Nephron (organoid): ENCODE results near the gene TNS1.
"Not testable (repeated sequence)": the region's sequence is repeated elsewhere in the genome, so short reads cannot be mapped to it uniquely, and the experiment has no call there.

Experiments
- H3K27ac Mint-ChIP-seq, 3 experiments: 2 replicates each; pipeline ENCODE4 v1.8.0; 2020; ENCODE audit warnings: mixed read lengths in 3 of 3, mild to moderate bottlenecking in 2 of 3, moderate library complexity in 1 of 3
- H3K27me3 Mint-ChIP-seq: 2 replicates; pipeline ENCODE4 v1.8.0; 2021; ENCODE audit warnings: low read depth, mild to moderate bottlenecking, moderate library complexity, mixed read lengths
- H3K36me3 Mint-ChIP-seq: 2 replicates; pipeline ENCODE4 v1.8.0; 2020; ENCODE audit warnings: low read depth, mixed read lengths
- H3K4me1 Mint-ChIP-seq: 2 replicates; pipeline ENCODE4 v1.8.0; 2020; ENCODE audit warnings: mixed read lengths
- H3K4me3 Mint-ChIP-seq, 3 experiments: 2 replicates each; pipeline ENCODE4 v1.8.0; 2020; ENCODE audit warnings: mild to moderate bottlenecking in 3 of 3, mixed read lengths in 3 of 3, moderate library complexity in 2 of 3
- H3K9me3 Mint-ChIP-seq: 2 replicates; pipeline ENCODE4 v1.8.0; 2020; ENCODE audit warnings: mixed read lengths
- TF ChIP-seq, protein P1 (sequence below), 3 experiments: fragments of 200-600 bp; sonication (generic); IDR thresholded peaks; one replicate each; pipeline ENCODE4 v1.5.0; 2021; ENCODE audit warnings: antibody characterized with exemption in 3 of 3; ENCODE audit not compliant: unreplicated experiment in 3 of 3

Gene TNS1

DNA sequence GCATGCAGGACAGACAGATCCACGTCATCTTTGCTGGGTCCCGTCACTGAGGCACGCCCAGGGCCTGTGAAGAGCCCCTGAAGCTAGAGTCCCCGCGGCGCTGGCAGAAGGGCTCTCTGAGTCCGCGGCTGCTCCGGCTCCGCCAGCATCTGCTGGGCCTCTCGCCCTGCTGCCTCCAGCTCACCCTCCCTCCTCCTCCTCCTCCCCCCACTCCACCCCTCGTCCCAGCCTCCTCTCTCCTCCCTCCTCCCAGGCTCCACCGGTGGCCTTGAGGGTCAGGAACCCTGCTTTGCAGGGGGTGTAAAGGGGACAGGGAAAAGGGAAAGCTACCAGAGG, at the start of gene TNS1:
TNS1 (minus strand) TSS at position 151 of the 336 bp plus-strand sequence; CDS start at position 28, 123 bp downstream.
- H3K4me3 Mint-ChIP-seq, result peak within 1 kb of the TSS; percentile 84 to 88 (median 86)
- H3K9me3 Mint-ChIP-seq, result no peaks in the 10 kb centered on the region
- peaks cover 27% of the 10 kb centered on the region for H3K27me3 Mint-ChIP-seq
- H3K4me1 Mint-ChIP-seq, result peaks cover 62% of the 10 kb centered on the region
- TF ChIP-seq, protein P1, sequence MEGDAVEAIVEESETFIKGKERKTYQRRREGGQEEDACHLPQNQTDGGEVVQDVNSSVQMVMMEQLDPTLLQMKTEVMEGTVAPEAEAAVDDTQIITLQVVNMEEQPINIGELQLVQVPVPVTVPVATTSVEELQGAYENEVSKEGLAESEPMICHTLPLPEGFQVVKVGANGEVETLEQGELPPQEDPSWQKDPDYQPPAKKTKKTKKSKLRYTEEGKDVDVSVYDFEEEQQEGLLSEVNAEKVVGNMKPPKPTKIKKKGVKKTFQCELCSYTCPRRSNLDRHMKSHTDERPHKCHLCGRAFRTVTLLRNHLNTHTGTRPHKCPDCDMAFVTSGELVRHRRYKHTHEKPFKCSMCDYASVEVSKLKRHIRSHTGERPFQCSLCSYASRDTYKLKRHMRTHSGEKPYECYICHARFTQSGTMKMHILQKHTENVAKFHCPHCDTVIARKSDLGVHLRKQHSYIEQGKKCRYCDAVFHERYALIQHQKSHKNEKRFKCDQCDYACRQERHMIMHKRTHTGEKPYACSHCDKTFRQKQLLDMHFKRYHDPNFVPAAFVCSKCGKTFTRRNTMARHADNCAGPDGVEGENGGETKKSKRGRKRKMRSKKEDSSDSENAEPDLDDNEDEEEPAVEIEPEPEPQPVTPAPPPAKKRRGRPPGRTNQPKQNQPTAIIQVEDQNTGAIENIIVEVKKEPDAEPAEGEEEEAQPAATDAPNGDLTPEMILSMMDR (IDR thresholded peaks at IDR 0.05; ENCODE audit: unreplicated experiment in 3 of 3), result no peak
- H3K27ac Mint-ChIP-seq, result peak within 1 kb of the TSS; percentile 98 to 99 (median 98)
- H3K36me3 Mint-ChIP-seq, result no peaks in the 10 kb centered on the region

DNA sequence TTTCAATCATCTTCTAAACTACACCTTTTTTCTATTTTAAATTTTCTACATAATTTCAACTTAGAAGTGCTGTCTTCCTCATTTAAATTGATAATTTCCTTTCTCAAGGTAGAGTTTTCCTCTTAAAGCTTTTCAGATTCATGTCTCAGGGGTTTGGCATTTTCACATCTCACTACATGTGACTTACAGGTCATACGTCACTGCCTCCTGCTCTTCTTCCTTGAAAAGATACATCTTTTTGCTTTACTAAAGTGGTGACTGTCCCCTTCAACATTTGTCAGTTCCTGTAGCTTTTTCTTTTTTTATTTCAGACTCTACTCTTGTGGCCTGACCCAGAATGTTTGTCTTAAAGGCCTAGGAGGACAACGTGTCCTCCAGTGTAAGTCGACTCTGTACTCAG, 49.1 kb upstream of the TNS1 start:
- Mint-ChIP-seq H3K4me3 (no peak overlapping the region), H3K4me1 (no peaks in the 10 kb centered on the region), H3K27me3 (peaks cover 3% of the 10 kb centered on the region), H3K27ac (no peak overlapping the region), H3K36me3 (no peaks in the 10 kb centered on the region), H3K9me3 (peaks cover 10% of the 10 kb centered on the region)
- TF ChIP-seq, protein P1 (IDR thresholded peaks at IDR 0.05; ENCODE audit: unreplicated experiment in 3 of 3), result no peak

DNA sequence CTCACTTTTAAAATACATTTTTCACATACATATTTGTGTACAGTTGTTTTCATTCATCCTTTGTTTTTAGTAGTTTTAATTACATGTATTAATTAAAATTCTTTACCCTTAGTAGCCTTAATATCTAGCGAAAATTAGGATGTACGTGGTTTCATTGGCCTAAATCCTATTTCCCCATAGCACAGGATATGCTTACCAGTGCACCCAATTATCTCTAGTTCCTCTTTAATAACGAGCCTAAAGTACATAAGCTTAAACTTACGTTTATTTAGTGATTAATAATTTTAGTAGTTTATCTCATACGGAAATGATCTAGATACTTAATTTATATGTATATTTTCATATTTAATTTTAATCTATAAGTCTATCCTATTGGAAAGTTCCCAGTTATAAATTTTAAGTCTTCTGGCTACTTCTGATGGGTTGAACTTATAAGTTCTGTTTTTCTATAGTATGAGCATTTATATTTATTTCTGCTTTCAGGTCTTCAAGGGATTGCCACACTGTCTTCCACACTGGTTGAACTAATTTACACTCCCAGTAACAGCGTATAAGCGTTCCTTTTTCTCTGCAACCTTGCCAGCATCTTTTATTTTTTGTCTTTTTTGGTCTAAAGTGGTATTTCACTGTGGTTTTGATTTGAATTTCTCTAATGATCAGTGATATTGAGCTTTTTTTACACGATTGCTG, 44.9 kb upstream of the TNS1 start:
- peaks cover 17% of the 10 kb centered on the region for H3K9me3 Mint-ChIP-seq
- no peak overlapping the region for H3K27ac Mint-ChIP-seq
- TF ChIP-seq, protein P1 (IDR thresholded peaks at IDR 0.05; ENCODE audit: unreplicated experiment in 3 of 3), result no peak
- H3K4me1 Mint-ChIP-seq, result no peaks in the 10 kb centered on the region
- H3K27me3 Mint-ChIP-seq, result peaks cover 4% of the 10 kb centered on the region
- H3K36me3 Mint-ChIP-seq, result no peaks in the 10 kb centered on the region
- H3K4me3 Mint-ChIP-seq, result no peak overlapping the region

DNA sequence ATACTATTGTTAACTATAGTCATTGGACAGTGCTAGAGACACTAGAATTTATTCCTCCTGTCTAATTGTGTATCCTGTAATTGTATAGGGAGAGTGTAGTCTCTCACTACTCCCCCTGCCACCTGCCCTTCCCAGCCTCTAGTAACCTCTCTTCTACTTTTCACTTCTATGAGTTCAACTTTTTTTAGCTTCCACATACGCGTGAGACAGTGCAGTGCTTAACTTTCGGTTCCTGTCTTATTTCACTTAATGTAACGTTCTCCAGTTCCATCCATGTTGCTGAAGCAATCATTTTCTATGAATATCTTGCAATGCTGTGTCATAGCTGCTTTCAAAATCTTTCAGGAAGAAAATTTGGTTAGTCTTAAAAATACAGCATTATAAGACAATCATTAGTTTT, 43.4 kb upstream of the TNS1 start:
- Mint-ChIP-seq H3K9me3 (peaks cover 21% of the 10 kb centered on the region), H3K36me3 (no peaks in the 10 kb centered on the region), H3K4me1 (no peaks in the 10 kb centered on the region), H3K4me3 (no peak overlapping the region), H3K27me3 (peaks cover 8% of the 10 kb centered on the region), H3K27ac (no peak overlapping the region)
- TF ChIP-seq, protein P1 (IDR thresholded peaks at IDR 0.05; ENCODE audit: unreplicated experiment in 3 of 3), result no peak

DNA sequence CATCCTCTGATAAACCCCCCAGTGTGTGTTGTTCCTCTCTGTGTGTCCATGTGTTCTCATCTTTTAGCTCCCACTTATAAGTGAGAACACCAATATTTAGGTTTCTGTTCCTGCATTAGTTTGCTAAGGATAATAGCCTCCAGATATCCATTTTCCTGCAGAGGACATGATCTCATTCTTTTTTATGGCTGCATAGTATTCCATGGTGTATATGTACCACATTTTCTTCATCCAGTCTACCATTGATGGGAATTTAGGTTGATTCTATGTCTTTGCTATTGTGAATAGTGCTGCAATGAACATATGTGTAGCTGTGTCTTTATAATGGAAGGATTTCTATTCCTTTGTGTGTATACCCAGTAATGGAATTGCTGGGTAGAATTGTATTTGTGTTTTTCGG, 41.8 kb upstream of the TNS1 start:
- H3K4me3 Mint-ChIP-seq, H3K36me3 Mint-ChIP-seq, H3K4me1 Mint-ChIP-seq, H3K27ac Mint-ChIP-seq: not testable (repeated sequence)
- Mint-ChIP-seq H3K9me3 (peaks cover 11% of the 10 kb centered on the region), H3K27me3 (peaks cover 18% of the 10 kb centered on the region)

DNA sequence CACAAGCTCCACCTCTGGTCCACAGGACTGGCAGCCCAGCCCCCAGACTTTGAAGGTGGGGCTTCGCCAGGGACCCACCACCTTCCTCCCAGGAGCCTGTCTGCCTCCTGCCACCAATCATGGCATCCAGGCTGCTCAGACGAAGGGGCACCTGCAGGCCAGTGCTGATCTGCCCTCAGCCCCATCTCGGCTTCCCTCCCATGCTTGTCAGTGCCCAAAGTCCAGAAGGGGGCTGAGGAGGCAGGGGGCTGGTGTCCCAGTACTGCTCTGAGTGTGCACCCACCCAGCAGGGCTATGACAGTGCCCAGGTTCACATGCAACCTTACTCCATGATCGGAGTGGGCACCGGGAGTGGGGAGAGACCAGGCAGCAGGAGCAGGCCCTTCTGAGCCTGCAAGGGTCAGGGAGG, 40.9 kb upstream of the TNS1 start:
- H3K27ac Mint-ChIP-seq, result no peak overlapping the region
- no peaks in the 10 kb centered on the region for H3K36me3 Mint-ChIP-seq
- H3K4me1 Mint-ChIP-seq, result no peaks in the 10 kb centered on the region
- TF ChIP-seq, protein P1 (IDR thresholded peaks at IDR 0.05; ENCODE audit: unreplicated experiment in 3 of 3), result no peak
- H3K4me3 Mint-ChIP-seq, result no peak overlapping the region
- H3K27me3 Mint-ChIP-seq, result peaks cover 27% of the 10 kb centered on the region
- H3K9me3 Mint-ChIP-seq, result peaks cover 11% of the 10 kb centered on the region
